ENCODE data around the gene UGGT2.

Gene UGGT2

DNA sequence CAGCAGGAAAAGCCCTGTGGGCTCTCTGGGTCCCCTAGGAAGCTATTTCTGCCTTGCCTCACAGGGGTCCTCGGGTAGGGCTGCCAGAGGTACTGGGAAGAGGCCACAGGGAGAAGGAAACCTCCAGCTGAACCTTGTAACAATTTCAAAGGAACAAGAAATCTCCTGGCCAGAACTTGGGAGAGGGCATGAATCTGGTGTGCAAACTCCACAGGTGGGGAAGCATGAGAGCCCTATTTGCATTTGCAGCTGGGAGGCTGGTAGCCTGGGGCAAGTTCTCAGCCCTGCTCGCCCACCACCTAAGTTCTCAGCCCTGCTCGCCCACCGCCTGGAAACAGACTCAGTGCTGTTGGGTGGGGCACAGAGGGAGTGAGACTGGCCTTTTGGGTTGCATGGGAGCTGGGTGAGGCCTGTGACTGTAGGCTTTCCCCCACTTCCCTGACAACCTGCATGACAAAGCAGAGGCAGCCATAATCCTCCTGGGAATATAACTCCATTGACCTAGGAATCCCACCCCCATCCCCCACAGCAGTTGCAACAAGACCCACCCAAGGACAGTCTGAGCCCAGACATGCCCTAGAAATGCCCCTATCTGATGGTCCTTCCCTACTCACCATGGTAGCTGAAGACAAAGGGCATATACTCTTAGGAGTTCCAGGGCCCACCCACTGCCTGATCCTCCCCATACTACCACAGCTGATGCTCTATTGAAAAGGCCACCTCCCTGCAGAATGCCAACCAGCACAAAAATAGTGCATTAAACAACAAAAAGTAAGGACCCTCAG is 11.7 kb downstream of the UGGT2 start:
- peaks cover 0 to 11% of the 10 kb centered on the region in 2 donors for H3K9me3 ChIP-seq (replicated peaks in 1 of 2; ENCODE audit: control insufficient read depth in 2 of 2, insufficient read depth in 1 of 2, low read depth in 1 of 2, low read length in 2 of 2)
- H2BK5ac ChIP-seq (ENCODE audit: low read length): no peak overlapping the region
- peaks cover 4% of the 10 kb centered on the region for H3K79me1 ChIP-seq (ENCODE audit: low read depth, low read length)
- WGBS, 2 donors (ENCODE audit: extremely low coverage in 2 of 2, insufficient read length in 2 of 2, insufficient replicate concordance in 1 of 2): no CpG with 5 or more reads among the region's 4 CpGs
- H3K23ac ChIP-seq (ENCODE audit: low read depth, low read length, poor library complexity): no peak overlapping the region
- H2BK120ac ChIP-seq (ENCODE audit: low read depth, low read length): no peak overlapping the region
- H3K4ac ChIP-seq (ENCODE audit: low read length): no peak overlapping the region
- H3K4me1 ChIP-seq (ENCODE audit: control insufficient read depth in 2 of 2, insufficient read depth in 1 of 2, low read depth in 1 of 2, low read length in 2 of 2): peaks cover 5 to 9% of the 10 kb centered on the region in 2 donors
- H2AFZ ChIP-seq (ENCODE audit: low read length): no peak overlapping the region
- no peak for DNase-seq (ENCODE audit: low spot score)
- H2AK5ac ChIP-seq (ENCODE audit: low read depth, low read length): no peak overlapping the region
- H3K4me3 ChIP-seq (ENCODE audit: low read length in 2 of 2): no peak overlapping the region
- H3K14ac ChIP-seq (ENCODE audit: low read length): no peak overlapping the region
- H3K4me2 ChIP-seq (ENCODE audit: insufficient read depth, low read length, poor library complexity, severe bottlenecking): no peak overlapping the region
- no peak overlapping the region for H2BK15ac ChIP-seq (ENCODE audit: low read length)
- H3K27me3 ChIP-seq (ENCODE audit: control insufficient read depth in 3 of 3, insufficient read depth in 3 of 3, low read depth in 1 of 3, low read length in 3 of 3): no peaks in the 10 kb centered on the region
- no peak overlapping the region for H4K8ac ChIP-seq (ENCODE audit: low read depth, low read length)
- peak overlapping the region; percentile 71 for H3K18ac ChIP-seq (ENCODE audit: low read length)
- no peak overlapping the region for H3K9ac ChIP-seq (ENCODE audit: low read depth, low read length, poor library complexity)
- H3K27ac ChIP-seq (replicated peaks; ENCODE audit: low read length): no peak overlapping the region
- H2BK12ac ChIP-seq (ENCODE audit: low read length): no peak overlapping the region
- no peak overlapping the region for H4K91ac ChIP-seq (ENCODE audit: low read depth, low read length, poor library complexity)
- H3K36me3 ChIP-seq (replicated peaks in 1 of 2; ENCODE audit: control insufficient read depth in 2 of 2, insufficient read depth in 2 of 2, low read length in 2 of 2): peaks cover 0 to 1% of the 10 kb centered on the region in 2 donors

DNA sequence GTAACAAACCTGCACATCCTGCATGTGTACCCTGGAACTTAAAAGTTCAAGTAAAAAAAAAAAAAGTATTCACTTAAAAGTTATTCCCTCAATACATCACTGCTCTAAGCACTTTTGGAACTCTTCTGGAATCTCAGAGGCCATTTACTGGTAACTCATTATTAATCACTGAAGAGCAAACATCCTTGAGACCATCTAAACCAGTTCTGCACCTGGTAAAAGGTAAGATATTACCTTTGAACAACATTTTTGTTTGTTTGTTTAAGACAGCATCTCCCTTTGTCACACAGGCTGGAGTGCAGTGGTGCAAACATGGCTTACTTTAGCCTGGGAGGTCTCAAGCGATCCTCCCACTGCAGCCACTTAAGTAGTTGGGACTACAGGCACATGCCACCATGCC is 16.7 kb downstream of the UGGT2 start:
- H2BK15ac ChIP-seq (ENCODE audit: low read length): no peak overlapping the region
- peaks cover 3% of the 10 kb centered on the region for H3K79me1 ChIP-seq (ENCODE audit: low read depth, low read length)
- no peaks in the 10 kb centered on the region for H3K27me3 ChIP-seq (ENCODE audit: control insufficient read depth in 3 of 3, insufficient read depth in 3 of 3, low read depth in 1 of 3, low read length in 3 of 3)
- H2BK12ac ChIP-seq (ENCODE audit: low read length): no peak overlapping the region
- no peak overlapping the region for H2BK5ac ChIP-seq (ENCODE audit: low read length)
- H3K9me3 ChIP-seq (replicated peaks in 1 of 2; ENCODE audit: control insufficient read depth in 2 of 2, insufficient read depth in 1 of 2, low read depth in 1 of 2, low read length in 2 of 2): peaks cover 0 to 2% of the 10 kb centered on the region in 2 donors
- no peak overlapping the region for H3K4me2 ChIP-seq (ENCODE audit: insufficient read depth, low read length, poor library complexity, severe bottlenecking)
- H2AK5ac ChIP-seq (ENCODE audit: low read depth, low read length): no peak overlapping the region
- H3K4me3 ChIP-seq (ENCODE audit: low read length in 2 of 2): no peak overlapping the region
- no peak for DNase-seq (ENCODE audit: low spot score)
- peaks cover 3 to 9% of the 10 kb centered on the region in 2 donors for H3K4me1 ChIP-seq (ENCODE audit: control insufficient read depth in 2 of 2, insufficient read depth in 1 of 2, low read depth in 1 of 2, low read length in 2 of 2)
- H3K4ac ChIP-seq (ENCODE audit: low read length): no peak overlapping the region
- no peak overlapping the region for H3K9ac ChIP-seq (ENCODE audit: low read depth, low read length, poor library complexity)
- H2BK120ac ChIP-seq (ENCODE audit: low read depth, low read length): no peak overlapping the region
- no peak overlapping the region for H4K91ac ChIP-seq (ENCODE audit: low read depth, low read length, poor library complexity)
- no peak overlapping the region for H4K8ac ChIP-seq (ENCODE audit: low read depth, low read length)
- no peak overlapping the region for H3K23ac ChIP-seq (ENCODE audit: low read depth, low read length, poor library complexity)
- no peak overlapping the region for H3K27ac ChIP-seq (replicated peaks; ENCODE audit: low read length)
- WGBS, 2 donors (ENCODE audit: extremely low coverage in 2 of 2, insufficient read length in 2 of 2, insufficient replicate concordance in 1 of 2): no CpG with 5 or more reads among the region's 1 CpG
- H2AFZ ChIP-seq (ENCODE audit: low read length): no peak overlapping the region
- no peak overlapping the region for H3K14ac ChIP-seq (ENCODE audit: low read length)
- no peak overlapping the region for H3K18ac ChIP-seq (ENCODE audit: low read length)
- H3K36me3 ChIP-seq (replicated peaks in 1 of 2; ENCODE audit: control insufficient read depth in 2 of 2, insufficient read depth in 2 of 2, low read length in 2 of 2): peaks cover 1 to 3% of the 10 kb centered on the region in 2 donors

DNA sequence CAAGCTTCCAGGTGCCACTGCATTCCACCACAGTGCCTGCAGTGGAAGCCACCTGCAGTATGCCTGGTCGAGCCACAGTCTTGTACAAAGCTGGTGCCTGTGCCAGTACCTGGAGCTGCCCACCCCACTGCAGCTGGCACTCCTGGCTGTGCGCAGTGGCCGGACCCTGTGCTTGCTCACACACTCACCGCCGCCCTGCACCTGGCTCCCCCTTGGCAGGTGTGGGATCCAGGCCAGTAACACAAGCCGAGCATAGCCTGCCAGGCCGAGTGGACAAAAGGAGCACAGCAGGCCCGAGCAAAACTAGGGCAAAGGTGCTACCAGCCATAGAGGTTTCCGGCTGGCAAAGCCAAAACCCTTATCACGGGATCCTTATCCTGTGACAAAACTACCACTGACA is 18.5 kb downstream of the UGGT2 start:
- no peak for DNase-seq (ENCODE audit: low spot score)
- peak overlapping the region; percentile 37 for H3K23ac ChIP-seq (ENCODE audit: low read depth, low read length, poor library complexity)

DNA sequence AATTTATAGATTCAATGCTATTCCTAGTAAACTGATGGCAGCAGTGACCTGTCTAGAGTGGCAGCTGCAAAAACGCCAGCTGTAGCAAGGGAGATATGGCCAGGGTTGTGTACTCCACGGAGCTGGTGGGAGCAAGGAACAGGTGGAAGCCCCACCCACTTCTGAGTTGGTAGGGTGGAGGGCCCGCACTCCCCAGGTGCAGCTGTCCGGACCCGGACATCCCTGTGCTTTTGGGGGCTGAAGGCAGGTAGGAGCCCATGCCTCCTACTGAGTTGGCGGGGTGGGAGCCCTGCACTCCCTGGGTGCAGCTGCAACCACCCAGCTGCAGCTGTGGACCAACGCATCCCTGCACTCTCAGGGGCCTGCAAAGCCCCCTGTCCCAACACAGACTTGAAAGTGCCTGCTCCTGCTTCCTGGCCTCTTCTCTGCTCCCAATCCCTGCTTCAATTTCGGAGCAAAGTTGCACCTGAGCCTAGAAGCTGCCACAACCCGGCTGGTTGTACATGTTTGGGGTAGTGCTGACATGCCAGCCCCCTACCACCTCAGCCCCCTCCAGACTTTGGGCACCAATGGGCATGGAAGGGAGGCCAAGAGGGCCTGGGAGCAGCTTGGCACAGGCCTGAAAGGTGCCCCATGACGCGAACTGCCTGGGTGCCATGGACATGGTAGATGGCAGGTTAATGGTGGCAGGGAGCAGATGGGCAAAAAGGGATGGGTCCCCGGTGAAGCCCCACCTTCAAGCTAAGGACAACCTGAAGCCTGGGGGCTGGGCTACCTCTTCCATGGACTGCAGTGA is 19.8 kb downstream of the UGGT2 start:
- no peaks in the 10 kb centered on the region for H3K27me3 ChIP-seq (ENCODE audit: control insufficient read depth in 3 of 3, insufficient read depth in 3 of 3, low read depth in 1 of 3, low read length in 3 of 3)
- no peak overlapping the region for H2BK12ac ChIP-seq (ENCODE audit: low read length)
- no peaks in the 10 kb centered on the region for H3K9me3 ChIP-seq (replicated peaks in 1 of 2; ENCODE audit: control insufficient read depth in 2 of 2, insufficient read depth in 1 of 2, low read depth in 1 of 2, low read length in 2 of 2)
- no peak overlapping the region for H2BK5ac ChIP-seq (ENCODE audit: low read length)
- no peak overlapping the region for H4K91ac ChIP-seq (ENCODE audit: low read depth, low read length, poor library complexity)
- H3K4me3 ChIP-seq (ENCODE audit: low read length in 2 of 2): no peak overlapping the region
- no peak overlapping the region for H3K9ac ChIP-seq (ENCODE audit: low read depth, low read length, poor library complexity)
- no peak for DNase-seq (ENCODE audit: low spot score)
- peak overlapping the region; percentile 11 for H3K14ac ChIP-seq (ENCODE audit: low read length)
- H4K8ac ChIP-seq (ENCODE audit: low read depth, low read length): no peak overlapping the region
- no peak overlapping the region for H2AFZ ChIP-seq (ENCODE audit: low read length)
- no peak overlapping the region for H3K23ac ChIP-seq (ENCODE audit: low read depth, low read length, poor library complexity)
- no peak overlapping the region for H3K4me2 ChIP-seq (ENCODE audit: insufficient read depth, low read length, poor library complexity, severe bottlenecking)
- H3K36me3 ChIP-seq (replicated peaks in 1 of 2; ENCODE audit: control insufficient read depth in 2 of 2, insufficient read depth in 2 of 2, low read length in 2 of 2): peaks cover 2 to 19% of the 10 kb centered on the region in 2 donors
- no CpG with 5 or more reads among the region's 12 CpGs for WGBS, 2 donors (ENCODE audit: extremely low coverage in 2 of 2, insufficient read length in 2 of 2, insufficient replicate concordance in 1 of 2)
- H3K27ac ChIP-seq (replicated peaks; ENCODE audit: low read length): no peak overlapping the region
- H3K18ac ChIP-seq (ENCODE audit: low read length): peak overlapping the region; percentile 72
- no peak overlapping the region for H2BK15ac ChIP-seq (ENCODE audit: low read length)
- no peak overlapping the region for H2AK5ac ChIP-seq (ENCODE audit: low read depth, low read length)
- H2BK120ac ChIP-seq (ENCODE audit: low read depth, low read length): no peak overlapping the region
- peaks cover 0 to 2% of the 10 kb centered on the region in 2 donors for H3K4me1 ChIP-seq (ENCODE audit: control insufficient read depth in 2 of 2, insufficient read depth in 1 of 2, low read depth in 1 of 2, low read length in 2 of 2)
- peaks cover 3% of the 10 kb centered on the region for H3K79me1 ChIP-seq (ENCODE audit: low read depth, low read length)
- no peak overlapping the region for H3K4ac ChIP-seq (ENCODE audit: low read length)

More for the DNA sequence above, 18.5 kb downstream of the UGGT2 start:
- no peak overlapping the region for H4K91ac ChIP-seq (ENCODE audit: low read depth, low read length, poor library complexity)
- H3K4me3 ChIP-seq (ENCODE audit: low read length in 2 of 2): no peak overlapping the region
- peaks cover 3 to 12% of the 10 kb centered on the region in 2 donors for H3K36me3 ChIP-seq (replicated peaks in 1 of 2; ENCODE audit: control insufficient read depth in 2 of 2, insufficient read depth in 2 of 2, low read length in 2 of 2)
- no peak overlapping the region for H2BK15ac ChIP-seq (ENCODE audit: low read length)
- peak overlapping the region; percentile 68 for H3K4ac ChIP-seq (ENCODE audit: low read length)
- H3K27ac ChIP-seq (replicated peaks; ENCODE audit: low read length): no peak overlapping the region
- H2BK12ac ChIP-seq (ENCODE audit: low read length): no peak overlapping the region
- H2BK5ac ChIP-seq (ENCODE audit: low read length): peak overlapping the region; percentile 22
- no peak overlapping the region for H2AK5ac ChIP-seq (ENCODE audit: low read depth, low read length)
- H3K9me3 ChIP-seq (replicated peaks in 1 of 2; ENCODE audit: control insufficient read depth in 2 of 2, insufficient read depth in 1 of 2, low read depth in 1 of 2, low read length in 2 of 2): peaks cover 0 to 1% of the 10 kb centered on the region in 2 donors
- H2BK120ac ChIP-seq (ENCODE audit: low read depth, low read length): no peak overlapping the region
- H3K27me3 ChIP-seq (ENCODE audit: control insufficient read depth in 3 of 3, insufficient read depth in 3 of 3, low read depth in 1 of 3, low read length in 3 of 3): no peaks in the 10 kb centered on the region
- H3K18ac ChIP-seq (ENCODE audit: low read length): peak overlapping the region; percentile 61
- no CpG with 5 or more reads among the region's 10 CpGs for WGBS, 2 donors (ENCODE audit: extremely low coverage in 2 of 2, insufficient read length in 2 of 2, insufficient replicate concordance in 1 of 2)
- no peak overlapping the region for H3K4me2 ChIP-seq (ENCODE audit: insufficient read depth, low read length, poor library complexity, severe bottlenecking)
- H3K79me1 ChIP-seq (ENCODE audit: low read depth, low read length): peaks cover 3% of the 10 kb centered on the region
- H3K4me1 ChIP-seq (ENCODE audit: control insufficient read depth in 2 of 2, insufficient read depth in 1 of 2, low read depth in 1 of 2, low read length in 2 of 2): peaks cover 2 to 9% of the 10 kb centered on the region in 2 donors
- H3K9ac ChIP-seq (ENCODE audit: low read depth, low read length, poor library complexity): peak overlapping the region; percentile 34
- peak overlapping the region; percentile 40 for H3K14ac ChIP-seq (ENCODE audit: low read length)
- no peak overlapping the region for H2AFZ ChIP-seq (ENCODE audit: low read length)
- peak overlapping the region; percentile 9 for H4K8ac ChIP-seq (ENCODE audit: low read depth, low read length)

Data from neuronal stem cell (in vitro differentiated cells).